Right cardiac atrium (tissue), 5 donors: ENCODE results near the gene KRTAP5-2. TPM values are rescaled to one million over a fixed set of nuclear protein-coding genes. Genes with fewer than 3 reads are reported as not detected.
"Not testable (repeated sequence)": the region's sequence is repeated elsewhere in the genome, so short reads cannot be mapped to it uniquely, and the experiment has no call there.

ENCODE experiments used
- ATAC-seq, 2 donors: fragments of 200-7000 bp; cut with Tn5 transposase; one replicate each; pipeline versions ENCODE4 v1.8.0 to v1.9.1; 2020; ENCODE audit warnings: moderate library complexity in 2 of 2, mild to moderate bottlenecking in 1 of 2
- DNase-seq, 3 donors: peaks; one replicate each; pipeline ENCODE4 v3.0.0-alpha.2; 2020
- H3K27ac ChIP-seq: one replicate; pipeline ENCODE4 v1.5.1; 2013; ENCODE audit warnings: mild to moderate bottlenecking, low read length, control low read depth, moderate library complexity
- H3K27me3 ChIP-seq: one replicate; pipeline ENCODE4 v1.6.1; 2013; ENCODE audit not compliant: control insufficient read depth, insufficient read depth
- H3K4me1 ChIP-seq: one replicate; pipeline ENCODE4 v1.6.1; 2013; ENCODE audit warnings: low read length; ENCODE audit not compliant: control insufficient read depth, insufficient read depth
- H3K4me3 ChIP-seq: one replicate; pipeline ENCODE4 v1.5.1; 2013; ENCODE audit warnings: low read length, control low read depth
- H3K9me3 ChIP-seq: one replicate; pipeline ENCODE4 v1.6.1; 2013; ENCODE audit warnings: low read length; ENCODE audit not compliant: control insufficient read depth
- WGBS: extraction: QIAGEN DNeasy Blood & Tissue Kit; methylation state at CpG from one replicate; pipeline ENCODE4 v1.1.7; 2013; 5-methylcytosine and 5-hydroxymethylcytosine counted together
- intact Hi-C, 4 donors: fragments of 100-400 bp; cut with DNase I; formaldehyde crosslinking; loops; one replicate each; pipeline versions ENCODE4 v1.11.0 to v1.14.0; 2022 to 2023
- polyA plus RNA-seq: library from polyadenylated mRNA; stranded (reverse); fragments of 200-250 nt; gene quantifications from one replicate; pipeline ENCODE4 v1.2.3, GENCODE V29; 2013
- total RNA-seq, 4 donors: library from RNA; stranded (reverse); fragmentation: NEBNext Ultra II Directional; extraction: Animal tissue kit (Norgen Biotek cat#: 25700); gene quantifications; one replicate each; pipeline ENCODE4 v1.2.1, GENCODE V29; 2021
- donor health status: healthy with polysubstance abuse.
- donor health status: DM: no; HTN: yes; CAD: no.
- donor health status: DM: no; HTN: no; CAD: no.
- donor health status: DM: no; HTN: yes; CAD: no; lungs with severe emphysema.
- donor health status: DM: yes; HTN: yes; CAD: no.

KRTAP5-2 gene
- total and polyA plus RNA-seq, 5 donors, result not detected

DNA sequence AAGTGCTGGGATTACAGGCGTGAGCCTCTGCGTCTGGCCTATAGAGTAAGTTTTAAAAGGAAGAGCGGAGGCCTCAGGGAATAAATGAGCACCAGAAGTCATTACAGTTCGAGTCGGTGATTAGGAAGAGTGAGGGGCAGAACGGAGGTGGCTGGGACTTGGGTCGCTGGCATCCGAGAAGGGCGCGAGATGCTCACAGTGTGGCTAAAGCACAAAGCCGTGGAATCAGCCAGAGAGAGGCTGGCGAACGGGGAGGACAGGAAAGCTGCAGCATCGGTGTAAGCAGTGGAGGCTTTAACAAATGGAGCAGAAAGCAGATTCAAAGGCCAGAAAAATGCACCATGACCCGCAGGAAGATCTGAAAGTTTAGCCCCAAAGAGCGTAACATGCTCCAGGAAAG is 26.5 kb upstream of the KRTAP5-2 start:
- intact Hi-C loops, result loop anchor here in 3 of 4 donors (10.0 kb wide), 1 partner anchor 80 kb away; no protein-coding TSS in a partner anchor
- Histone ChIP-seq H3K27ac (no peak overlapping the region), H3K4me1 (no peaks in the 10 kb centered on the region), H3K27me3 (peaks cover 2% of the 10 kb centered on the region), H3K4me3 (no peak overlapping the region), H3K9me3 (no peaks in the 10 kb centered on the region)
- ATAC-seq (no peak), DNase-seq (no peak)
- 85% methylated on average over 16 of the region's 16 CpGs for WGBS

DNA sequence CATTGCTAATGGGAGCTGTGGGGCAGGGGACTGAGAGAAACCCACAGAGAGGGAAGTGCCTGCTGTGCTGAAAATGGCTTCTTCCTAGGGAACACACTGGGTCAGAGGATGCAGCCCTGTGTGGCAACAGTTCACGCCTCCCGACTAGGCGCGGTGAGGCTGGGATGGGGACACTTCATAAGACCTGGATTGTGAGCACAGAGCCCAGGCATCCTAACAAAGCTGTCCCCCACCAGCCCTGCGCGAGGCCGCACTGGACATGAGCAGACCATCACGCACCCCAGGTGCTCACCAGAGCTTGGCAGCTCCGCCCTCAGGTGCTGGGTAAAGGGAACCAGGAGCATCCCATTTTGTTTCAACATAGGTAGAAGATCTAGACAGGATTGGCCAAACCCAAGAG is 25.6 kb upstream of the KRTAP5-2 start:
- WGBS, result 65% methylated on average over 9 of the region's 9 CpGs
- H3K27me3 ChIP-seq, result peaks cover 2% of the 10 kb centered on the region
- ATAC-seq, result no peak
- DNase-seq, result no peak
- H3K27ac ChIP-seq, result no peak overlapping the region
- H3K4me3 ChIP-seq, result no peak overlapping the region
- no peaks in the 10 kb centered on the region for H3K9me3 ChIP-seq
- H3K4me1 ChIP-seq, result no peaks in the 10 kb centered on the region
- intact Hi-C loops, result loop anchor here in 3 of 4 donors (10.0 kb wide), 1 partner anchor 79 kb away; no protein-coding TSS in a partner anchor

DNA sequence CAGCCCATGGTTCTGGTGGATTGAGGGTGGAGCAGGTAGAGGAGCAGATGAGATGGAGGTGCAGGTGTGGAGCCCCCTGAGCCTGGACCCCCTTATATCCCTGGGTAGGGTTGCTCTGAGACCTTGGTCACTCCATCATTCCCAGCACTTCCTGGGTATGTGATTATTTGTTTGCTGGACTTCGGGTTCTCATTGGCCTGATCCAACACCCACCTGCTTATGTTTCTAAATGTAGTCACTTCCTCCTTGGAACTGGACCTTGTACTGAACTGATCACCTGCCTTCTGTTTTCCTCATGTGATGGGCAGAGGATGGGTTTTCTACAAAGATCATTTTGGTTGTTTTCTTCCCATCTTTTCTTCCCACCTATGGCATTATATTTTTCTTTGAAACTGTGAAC is 24.0 kb upstream of the KRTAP5-2 start, which contains the start of gene KRTAP5-4:
Gene KRTAP5-4 (minus strand): TSS at position 53 of the 400 bp plus-strand sequence. CDS start 45 bp downstream, at position 8.
- Histone ChIP-seq H3K9me3 (no peaks in the 10 kb centered on the region), H3K27ac (no peak within 1 kb of the TSS), H3K27me3 (peaks cover 2% of the 10 kb centered on the region), H3K4me3 (no peak within 1 kb of the TSS), H3K4me1 (no peaks in the 10 kb centered on the region)
- 67% methylated on average over 1 of the region's 1 CpG for WGBS
- intact Hi-C loops, result loop anchor here in 3 of 4 donors (10.0 kb wide), 1 partner anchor 77 kb away; no protein-coding TSS in a partner anchor
- no peak for DNase-seq
- no peak for ATAC-seq

DNA sequence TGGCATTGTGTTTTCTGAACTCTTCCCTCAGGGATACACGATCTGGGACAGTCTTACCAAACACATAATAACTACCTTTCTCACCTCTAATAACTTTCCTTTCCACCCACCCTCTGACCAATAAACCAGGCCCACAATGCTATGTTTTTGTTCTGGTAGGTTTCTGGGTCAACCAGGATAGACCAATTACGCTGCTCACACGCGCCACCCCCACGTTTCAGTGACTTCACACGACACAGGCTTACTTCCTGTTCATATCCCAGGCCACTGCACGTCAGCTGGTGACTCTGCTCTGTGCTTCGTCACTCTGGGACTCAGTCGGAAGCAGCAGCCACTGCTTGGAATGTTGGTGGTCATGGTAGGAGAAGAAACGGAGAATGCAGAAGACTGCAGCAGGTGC is 21.4 kb upstream of the KRTAP5-2 start:
- no peaks in the 10 kb centered on the region for H3K9me3 ChIP-seq
- no peak for DNase-seq
- H3K27me3 ChIP-seq, result peaks cover 2% of the 10 kb centered on the region
- H3K4me1 ChIP-seq, result no peaks in the 10 kb centered on the region
- no peak for ATAC-seq
- intact Hi-C loops, result no loop called here
- no peak overlapping the region for H3K27ac ChIP-seq
- 33% methylated on average over 10 of the region's 10 CpGs for WGBS
- no peak overlapping the region for H3K4me3 ChIP-seq

DNA sequence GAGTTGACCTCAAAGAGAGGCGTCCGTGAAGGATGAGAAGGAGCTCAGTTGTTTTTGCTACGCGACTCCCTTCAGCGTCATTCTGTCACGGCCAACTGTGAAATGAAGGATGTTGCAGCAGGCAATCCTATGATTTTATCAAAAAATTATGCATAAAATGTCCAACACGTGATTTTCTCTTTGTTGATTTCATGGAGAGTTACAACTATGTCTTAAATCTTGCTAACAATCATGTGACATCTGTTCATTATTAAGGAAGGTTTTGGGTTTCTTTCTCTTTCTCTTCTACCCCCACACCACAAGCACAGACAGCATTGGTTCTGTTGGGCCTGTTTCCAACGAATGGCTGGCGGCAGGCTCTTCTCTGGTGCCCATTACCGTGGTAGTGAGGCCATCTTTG is 20.1 kb upstream of the KRTAP5-2 start:
- Histone ChIP-seq H3K27me3 (peaks cover 2% of the 10 kb centered on the region), H3K4me1 (no peaks in the 10 kb centered on the region), H3K27ac (no peak overlapping the region), H3K9me3 (no peaks in the 10 kb centered on the region), H3K4me3 (no peak overlapping the region)
- DNase-seq (no peak), ATAC-seq (no peak)
- 86% methylated on average over 10 of the region's 10 CpGs for WGBS
- intact Hi-C loops, result no loop called here

DNA sequence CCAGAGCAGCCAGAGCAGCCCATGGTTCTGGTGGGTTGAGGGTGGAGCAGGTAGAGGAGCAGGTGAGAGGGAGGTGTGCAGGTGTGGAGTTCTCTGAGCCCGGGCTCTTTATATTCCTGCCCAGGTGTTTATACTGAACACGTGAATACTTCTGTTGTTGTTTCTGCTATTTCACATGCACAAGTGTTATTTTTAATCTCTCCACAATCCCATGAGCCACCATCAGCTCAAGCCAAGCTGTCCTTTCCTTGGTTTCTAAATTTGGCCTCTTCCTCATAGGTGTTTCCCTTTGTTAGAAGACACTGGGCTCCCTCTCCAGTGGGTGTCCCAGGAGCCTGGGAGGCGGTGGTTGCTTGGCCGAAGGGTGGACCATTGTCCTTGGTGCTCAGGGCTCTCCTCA is 10.3 kb upstream of the KRTAP5-2 start, which contains the start of gene KRTAP5-3:
Gene KRTAP5-3 (minus strand): TSS at position 101 of the 400 bp plus-strand sequence. CDS start 78 bp downstream, at position 23.
- H3K4me1 ChIP-seq, result no peaks in the 10 kb centered on the region
- H3K9me3 ChIP-seq, result no peaks in the 10 kb centered on the region
- no peak within 1 kb of the TSS for H3K4me3 ChIP-seq
- DNase-seq (no peak), ATAC-seq (no peak)
- intact Hi-C loops, result no loop called here
- 72% methylated on average over 4 of the region's 4 CpGs for WGBS
- H3K27ac ChIP-seq, result no peak within 1 kb of the TSS
- H3K27me3 ChIP-seq, result no peaks in the 10 kb centered on the region

DNA sequence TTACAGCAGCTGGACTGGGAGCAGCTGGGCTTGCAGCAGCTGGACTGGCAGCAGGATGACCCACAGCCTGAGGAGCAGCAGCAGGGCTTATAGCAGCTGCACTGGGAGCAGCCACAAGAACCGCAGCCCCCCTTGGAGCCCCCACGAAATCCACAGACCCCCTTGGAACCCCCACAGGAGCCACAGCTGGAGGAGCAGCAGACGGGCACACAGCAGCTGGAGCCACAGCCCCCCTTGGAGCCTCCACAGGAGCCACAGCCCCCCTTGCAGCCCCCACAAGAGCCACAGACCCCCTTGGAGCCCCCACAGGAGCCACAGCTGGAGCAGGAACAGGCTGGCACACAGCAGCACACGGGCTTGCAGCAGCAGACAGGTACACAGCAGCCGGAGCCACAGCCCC is 9.8 kb upstream of the KRTAP5-2 start:
- H3K4me1 ChIP-seq, H3K9me3 ChIP-seq, ATAC-seq, H3K4me3 ChIP-seq, DNase-seq, H3K27me3 ChIP-seq, H3K27ac ChIP-seq, intact Hi-C loops: not testable (repeated sequence)
- 48% methylated on average over 5 of the region's 5 CpGs for WGBS

DNA sequence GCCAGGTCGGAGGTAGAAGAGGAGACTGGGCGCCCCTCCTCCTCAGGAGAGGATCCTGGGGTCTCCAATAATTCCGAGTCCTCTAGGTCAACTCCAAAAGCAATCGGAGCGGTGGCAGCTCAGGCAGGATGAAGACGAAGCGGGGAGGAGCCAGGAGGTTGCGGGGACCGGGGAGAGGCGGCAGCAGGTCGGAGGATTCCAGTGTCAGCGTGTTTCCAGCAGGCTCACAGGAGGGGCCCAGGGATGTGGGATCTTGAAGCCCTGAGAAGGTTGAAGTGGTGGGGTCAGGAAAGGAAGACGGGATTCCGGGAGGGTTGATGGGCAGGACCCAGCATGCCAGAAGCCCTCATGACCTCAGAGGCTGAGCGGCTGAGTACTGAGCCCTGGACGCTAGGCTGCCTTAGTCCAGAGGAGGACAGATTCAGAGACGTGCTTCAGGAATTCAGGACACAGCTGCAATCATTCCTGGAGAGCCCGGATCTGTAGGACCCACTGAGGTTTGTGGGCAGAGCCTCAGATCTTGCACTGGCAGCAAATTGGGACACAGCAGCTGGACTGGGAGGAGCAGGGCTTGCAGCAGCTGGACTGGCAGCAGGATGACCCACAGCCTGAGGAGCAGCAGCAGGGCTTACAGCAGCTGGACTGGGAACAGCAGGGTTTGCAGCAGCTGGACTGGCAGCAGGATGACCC is 9.2 kb upstream of the KRTAP5-2 start:
- H3K9me3 ChIP-seq, DNase-seq, H3K27me3 ChIP-seq, H3K27ac ChIP-seq, H3K4me1 ChIP-seq, ATAC-seq, intact Hi-C loops, H3K4me3 ChIP-seq: not testable (repeated sequence)
- 36% methylated on average over 18 of the region's 18 CpGs for WGBS

DNA sequence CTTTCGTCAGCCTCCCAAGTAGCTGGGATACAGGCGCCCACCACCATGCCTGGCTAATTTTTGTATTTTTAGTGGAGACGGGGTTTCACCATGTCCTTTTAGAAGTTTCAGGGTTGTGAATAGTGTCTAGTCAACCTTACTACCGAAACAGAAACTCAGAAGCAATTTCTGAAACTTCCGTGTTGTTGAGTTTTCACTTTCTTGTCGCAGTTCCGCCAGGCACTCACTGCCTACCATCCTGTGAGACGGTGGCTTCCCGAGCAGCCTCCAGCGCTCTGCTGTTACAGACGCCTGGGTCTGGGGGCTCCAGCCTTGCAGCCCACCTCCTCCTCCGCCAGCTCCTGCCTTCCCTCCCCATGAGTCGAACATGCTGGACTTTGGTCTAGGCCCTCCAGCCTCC is 7.8 kb upstream of the KRTAP5-2 start:
- H3K4me1 ChIP-seq, H3K9me3 ChIP-seq, intact Hi-C loops, H3K27ac ChIP-seq, DNase-seq, ATAC-seq, H3K4me3 ChIP-seq, H3K27me3 ChIP-seq: not testable (repeated sequence)
- WGBS, result 83% methylated on average over 13 of the region's 13 CpGs

DNA sequence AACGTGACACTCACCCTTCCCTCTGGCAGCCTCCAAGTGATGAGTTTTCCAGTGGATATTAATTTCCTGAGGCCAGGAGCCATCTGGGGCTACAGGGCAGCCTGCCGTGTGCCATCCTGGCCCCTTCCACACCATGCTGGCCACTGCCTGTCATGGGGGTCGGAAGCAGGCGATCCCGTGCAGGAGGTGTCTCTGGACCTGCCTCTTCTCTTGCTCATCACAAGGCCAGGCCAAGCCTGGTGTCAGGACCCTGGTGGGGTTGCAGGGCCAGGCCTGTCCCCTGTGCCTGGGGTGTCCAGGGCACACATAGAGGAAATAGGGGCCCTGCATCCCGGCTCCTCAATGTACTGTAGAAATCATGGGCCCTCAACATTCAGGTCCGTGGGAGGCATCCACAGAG is 6.6 kb upstream of the KRTAP5-2 start:
- ATAC-seq, result no peak
- H3K4me1 ChIP-seq, result no peaks in the 10 kb centered on the region
- no peaks in the 10 kb centered on the region for H3K9me3 ChIP-seq
- intact Hi-C loops, result no loop called here
- no peak for DNase-seq
- H3K4me3 ChIP-seq, result no peak overlapping the region
- H3K27ac ChIP-seq, result no peak overlapping the region
- 78% methylated on average over 7 of the region's 7 CpGs for WGBS
- H3K27me3 ChIP-seq, result no peaks in the 10 kb centered on the region

DNA sequence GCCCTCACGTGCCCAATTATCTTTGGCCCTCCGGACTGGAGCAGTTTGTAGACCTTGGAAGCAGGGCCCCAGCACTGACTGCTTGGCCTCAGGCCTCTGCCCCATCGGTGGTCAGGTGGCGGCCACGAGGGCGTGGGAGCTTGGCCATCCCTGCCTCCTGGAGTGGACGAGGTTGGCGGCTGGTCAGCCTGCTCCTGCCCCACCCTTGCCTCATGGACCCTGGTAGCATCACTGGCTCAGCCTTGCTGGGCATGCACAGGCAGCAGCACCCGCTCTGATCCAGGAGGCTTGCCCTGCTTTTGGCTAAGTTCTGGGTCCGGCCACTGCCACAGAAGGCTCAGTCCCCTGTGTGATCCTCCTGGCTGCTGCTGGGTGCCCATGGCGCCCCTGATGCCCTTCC is 6.1 kb upstream of the KRTAP5-2 start:
- intact Hi-C loops, result no loop called here

More for the DNA sequence above, 6.1 kb upstream of the KRTAP5-2 start:
- H3K27me3 ChIP-seq, result no peaks in the 10 kb centered on the region
- ATAC-seq, result peak in 1 of 2 donors; percentile 44
- no peaks in the 10 kb centered on the region for H3K4me1 ChIP-seq
- no peak overlapping the region for H3K4me3 ChIP-seq
- 92% methylated on average over 11 of the region's 11 CpGs for WGBS
- no peak for DNase-seq
- H3K9me3 ChIP-seq, result no peaks in the 10 kb centered on the region
- H3K27ac ChIP-seq, result no peak overlapping the region
